Keratinocyte (primary cell): ENCODE results near the gene EID2B. TPM values are rescaled to one million over a fixed set of nuclear protein-coding genes. Genes with fewer than 3 reads are reported as not detected.
A peak's percentile ranks its signal among the peaks of the same experiment; 100 is the strongest.

Source experiments
- DNase-seq: peaks from one replicate; pipeline ENCODE4 v3.0.0-alpha.2; 2011; ENCODE audit warnings: low read depth, missing footprints, low spot score
- FAIRE-seq: peaks from 2 replicates; lab custom pipeline; 2011; peaks lifted over from hg19 to GRCh38; lab: Jason Lieb, UNC
- H2AFZ ChIP-seq: 2 replicates; pipeline ENCODE4 v1.6.0; 2012; ENCODE audit warnings: low read length, control low read depth, inconsistent platforms; ENCODE audit not compliant: control insufficient read depth
- H3K27ac ChIP-seq: 2 replicates; pipeline ENCODE4 v1.5.1; 2011; ENCODE audit warnings: low read length; ENCODE audit not compliant: control insufficient read depth, insufficient read depth
- H3K27me3 ChIP-seq: 3 replicates; pipeline ENCODE4 v1.6.0; 2011; ENCODE audit warnings: low read length; ENCODE audit not compliant: control insufficient read depth, insufficient read depth; ENCODE audit errors: extremely low read depth
- H3K36me3 ChIP-seq, 2 experiments: 2 replicates in 1 of 2; 3 replicates in 1 of 2; pipeline ENCODE4 v1.5.1; 2011; ENCODE audit warnings: low read length in 2 of 2, mild to moderate bottlenecking in 1 of 2; ENCODE audit not compliant: control insufficient read depth in 2 of 2, insufficient read depth in 2 of 2; ENCODE audit errors: extremely low read depth in 1 of 2
- H3K4me1 ChIP-seq: 3 replicates; pipeline ENCODE4 v1.5.1; 2011; ENCODE audit warnings: low read length; ENCODE audit not compliant: control insufficient read depth, insufficient read depth; ENCODE audit errors: extremely low read depth
- H3K4me2 ChIP-seq: 3 replicates; pipeline ENCODE4 v1.6.0; 2011; ENCODE audit warnings: low read depth, low read length; ENCODE audit not compliant: control insufficient read depth, insufficient read depth; ENCODE audit errors: extremely low read depth
- H3K4me3 ChIP-seq, 3 experiments: fragments of 200-600 bp in 1 of 3; sonication (generic) in 1 of 3; 2 replicates in 2 of 3; 3 replicates in 1 of 3; pipeline ENCODE4 v1.5.1; 2011 to 2016; ENCODE audit warnings: low read length in 3 of 3, mild to moderate bottlenecking in 3 of 3, control low read depth in 2 of 3, inconsistent platforms in 1 of 3, low read depth in 1 of 3, mixed read lengths in 1 of 3, mixed run types in 1 of 3, moderate library complexity in 1 of 3; ENCODE audit not compliant: control insufficient read depth in 2 of 3, insufficient read depth in 2 of 3; ENCODE audit errors: extremely low read depth in 1 of 3
- H3K79me2 ChIP-seq: 2 replicates; pipeline ENCODE4 v1.6.0; 2012; ENCODE audit warnings: low read length; ENCODE audit not compliant: control insufficient read depth, insufficient read depth
- H3K9ac ChIP-seq: 3 replicates; pipeline ENCODE4 v1.6.0; 2011; ENCODE audit warnings: low read length; ENCODE audit not compliant: control insufficient read depth, insufficient read depth; ENCODE audit errors: extremely low read depth
- H3K9me1 ChIP-seq: 3 replicates; pipeline ENCODE4 v1.6.0; 2011; ENCODE audit warnings: low read length; ENCODE audit not compliant: control insufficient read depth, insufficient read depth; ENCODE audit errors: extremely low read depth
- H3K9me3 ChIP-seq: 2 replicates; pipeline ENCODE4 v1.5.1; 2012; ENCODE audit warnings: low read depth, low read length; ENCODE audit not compliant: control insufficient read depth
- H4K20me1 ChIP-seq: 3 replicates; pipeline ENCODE4 v1.6.0; 2011; ENCODE audit warnings: low read length; ENCODE audit not compliant: control insufficient read depth, insufficient read depth; ENCODE audit errors: extremely low read depth
- CTCF ChIP-seq, 3 experiments: IDR thresholded peaks in 1 of 3; conservative IDR thresholded peaks in 1 of 3; optimal IDR thresholded peaks in 1 of 3; 2 replicates in 2 of 3; 3 replicates in 1 of 3; pipeline versions ENCODE3 to v1.5.1; 2011; ENCODE audit warnings: low read length in 3 of 3, mild to moderate bottlenecking in 3 of 3, moderate library complexity in 2 of 3, control low read depth in 1 of 3, inconsistent platforms in 1 of 3; ENCODE audit not compliant: insufficient read depth in 2 of 3; ENCODE audit errors: extremely low read depth in 1 of 3
- EZH2 ChIP-seq: IDR thresholded peaks from one replicate; pipeline ENCODE4 v1.6.1; 2012; ENCODE audit warnings: inconsistent platforms, mild to moderate bottlenecking, low read length, moderate library complexity
- dilution Hi-C: fragments of 300-500 bp; cut with MboI; formaldehyde crosslinking; loops from one replicate; pipeline ENCODE4 v1.7.0; 2020; ENCODE audit warnings: low sequenced_read_pairs; ENCODE audit not compliant: extremely low pct_ligation_motif_present
- polyA minus RNA-seq, 3 experiments: library from RNA; depleted of rRNA, polyadenylated mRNA; stranded (reverse); fragments of >200 nt; gene quantifications; 1 replicate in 1 of 3; 2 replicates in 1 of 3; 3 replicates in 1 of 3; pipeline ENCODE4 v1.2.3, GENCODE V29; 2011
- polyA plus RNA-seq, 5 experiments: library from polyadenylated mRNA; depleted of rRNA in 3 of 5; stranded (reverse) in 3 of 5; stranded (forward) in 1 of 5; unstranded in 1 of 5; fragments of >200 nt; gene quantifications; 1 replicate in 1 of 5; 2 replicates in 3 of 5; 3 replicates in 1 of 5; pipeline versions ENCODE4 v1.2.1 to v1.2.3, GENCODE V29; 2011 to 2012; ENCODE audit warnings: missing spikeins in 2 of 5, low read depth in 1 of 5, low replicate concordance in 1 of 5

Gene EID2B, protein sequence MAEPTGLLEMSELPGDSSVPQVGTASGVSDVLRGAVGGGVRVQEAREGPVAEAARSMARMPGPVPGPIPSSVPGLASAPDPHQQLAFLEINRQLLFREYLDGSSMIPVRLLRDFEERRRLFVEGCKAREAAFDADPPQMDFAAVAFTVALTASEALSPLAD
- polyA plus RNA-seq (1.1 to 1.9 TPM (median 1.2 TPM) in 3 replicates), polyA minus RNA-seq (0.13 to 0.23 TPM in 2 of 3 replicates, not detected in the other)
- polyA plus RNA-seq (2011; ENCODE audit: low read depth): 0.19 TPM
- 1.1 and 1.3 TPM in 2 replicates for polyA plus RNA-seq (2011; cell fraction: cytosol; rRNA removed)
- polyA plus RNA-seq (2011; cell fraction: nucleus; rRNA removed): 1.1 and 1.2 TPM in 2 replicates
- polyA plus RNA-seq (2012; ENCODE audit: low replicate concordance): 0.52 and 1.7 TPM in 2 replicates
- polyA minus RNA-seq (2011; cell fraction: cytosol; rRNA and poly(A)+ RNA removed): not detected
- polyA minus RNA-seq (2011; cell fraction: nucleus; rRNA and poly(A)+ RNA removed): 0.21 and 0.39 TPM in 2 replicates

GRCh38 chr19:39532233-39533002 lies at the start of gene EID2B:
Gene EID2B (minus strand): TSS chr19:39532852. CDS start chr19:39532802, 50 bp downstream.
- TF ChIP-seq CTCF (optimal IDR thresholded peaks at IDR 0.05 in 1 of 3, IDR thresholded peaks at IDR 0.05 in 1 of 3, conservative IDR thresholded peaks at IDR 0.05 in 1 of 3; ENCODE audit: extremely low read depth in 1 of 3, insufficient read depth in 2 of 3, low read length in 3 of 3) (peak; percentile 99 to 100 (median 99)), EZH2 (no peak)
- Histone ChIP-seq H2AFZ (peak within 1 kb of the TSS; percentile 80), H4K20me1 (no peaks in the 10 kb centered on the region), H3K4me2 (peak within 1 kb of the TSS; percentile 83), H3K4me1 (peaks cover 7% of the 10 kb centered on the region), H3K9me3 (no peaks in the 10 kb centered on the region), H3K4me3 (peak within 1 kb of the TSS; percentile 72 to 83 (median 78)), H3K9ac (peak within 1 kb of the TSS; percentile 66), H3K27ac (peak within 1 kb of the TSS; percentile 44), H3K36me3 (no peaks in the 10 kb centered on the region), H3K9me1 (no peaks in the 10 kb centered on the region), H3K79me2 (peaks cover 13% of the 10 kb centered on the region), H3K27me3 (no peaks in the 10 kb centered on the region)
- peak; percentile 79 for FAIRE-seq
- dilution Hi-C loops: no loop called here
- DNase-seq: peak; percentile 83

GRCh38 chr19:39582442-39582841 lies 49.8 kb upstream of the EID2B start:
- no peak overlapping the region for H3K9ac ChIP-seq
- H3K36me3 ChIP-seq: no peaks in the 10 kb centered on the region
- H3K4me1 ChIP-seq: no peaks in the 10 kb centered on the region
- DNase-seq: no peak
- no peak overlapping the region for H3K27ac ChIP-seq
- H3K4me2 ChIP-seq: no peak overlapping the region
- H4K20me1 ChIP-seq: no peaks in the 10 kb centered on the region
- dilution Hi-C loops: no loop called here
- no peak for FAIRE-seq
- no peak overlapping the region for H3K4me3 ChIP-seq
- no peaks in the 10 kb centered on the region for H3K27me3 ChIP-seq
- no peaks in the 10 kb centered on the region for H3K9me3 ChIP-seq
- no peaks in the 10 kb centered on the region for H3K9me1 ChIP-seq
- no peak overlapping the region for H2AFZ ChIP-seq
- TF ChIP-seq EZH2 (no peak), CTCF (optimal IDR thresholded peaks at IDR 0.05 in 1 of 3, IDR thresholded peaks at IDR 0.05 in 1 of 3, conservative IDR thresholded peaks at IDR 0.05 in 1 of 3; ENCODE audit: extremely low read depth in 1 of 3, insufficient read depth in 2 of 3, low read length in 3 of 3) (no peak)
- no peaks in the 10 kb centered on the region for H3K79me2 ChIP-seq
